ENCODE results near the gene AGAP3.
"Not testable (repeated sequence)": the region's sequence is repeated elsewhere in the genome, so short reads cannot be mapped to it uniquely, and the experiment has no call there.

AGAP3 gene

GRCh38 chr7:151085691-151086620, at the start of gene AGAP3:
TSS of gene AGAP3 (plus strand) at chr7:151086475. CDS start at chr7:151086742, 267 bp downstream.
- peak; percentile 84 for DNase-seq

DNA sequence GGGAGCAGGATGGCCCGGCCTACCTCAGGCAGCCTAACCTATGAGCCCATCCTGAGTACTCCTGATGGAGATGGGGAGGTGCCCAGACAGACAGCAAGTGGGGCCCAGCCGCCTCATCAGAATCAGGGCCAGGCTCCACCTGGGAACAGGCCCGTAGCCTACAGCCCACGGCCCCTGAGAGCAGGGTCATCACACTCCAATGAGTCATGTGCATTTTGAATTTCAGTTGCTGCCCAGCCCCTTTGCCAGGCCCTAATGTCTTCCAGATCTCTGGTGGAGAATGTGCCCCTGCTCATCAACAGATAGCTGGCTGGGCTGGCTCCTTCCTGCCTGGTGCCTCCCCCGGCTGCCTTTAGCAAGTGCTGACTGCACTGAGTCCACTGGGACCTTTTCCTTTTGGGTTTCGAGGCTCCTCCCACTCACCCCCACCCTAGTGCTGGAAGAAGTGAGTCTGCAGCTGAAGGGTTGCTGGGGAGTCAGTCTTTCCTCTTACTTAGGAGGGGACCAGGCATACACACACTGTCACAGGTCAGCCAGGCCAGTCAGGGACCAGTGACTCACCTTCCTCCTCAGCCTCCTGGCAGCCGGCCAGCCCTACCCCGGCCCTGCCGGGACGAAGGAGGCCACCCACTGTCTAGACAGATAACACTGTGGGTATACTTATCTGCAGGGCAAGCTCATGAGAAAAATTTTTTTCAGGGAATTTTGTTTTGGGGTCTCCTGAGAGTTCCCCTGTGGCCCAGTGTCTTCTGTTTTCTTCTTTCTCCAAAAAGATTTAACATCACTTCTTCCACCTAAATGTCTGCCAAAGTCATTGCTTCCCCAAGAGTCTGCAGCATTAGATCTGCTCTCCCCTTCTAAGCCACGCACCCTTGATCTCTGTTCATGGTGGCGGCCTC, 47.1 kb upstream of the AGAP3 start:
- no peak for DNase-seq

DNA sequence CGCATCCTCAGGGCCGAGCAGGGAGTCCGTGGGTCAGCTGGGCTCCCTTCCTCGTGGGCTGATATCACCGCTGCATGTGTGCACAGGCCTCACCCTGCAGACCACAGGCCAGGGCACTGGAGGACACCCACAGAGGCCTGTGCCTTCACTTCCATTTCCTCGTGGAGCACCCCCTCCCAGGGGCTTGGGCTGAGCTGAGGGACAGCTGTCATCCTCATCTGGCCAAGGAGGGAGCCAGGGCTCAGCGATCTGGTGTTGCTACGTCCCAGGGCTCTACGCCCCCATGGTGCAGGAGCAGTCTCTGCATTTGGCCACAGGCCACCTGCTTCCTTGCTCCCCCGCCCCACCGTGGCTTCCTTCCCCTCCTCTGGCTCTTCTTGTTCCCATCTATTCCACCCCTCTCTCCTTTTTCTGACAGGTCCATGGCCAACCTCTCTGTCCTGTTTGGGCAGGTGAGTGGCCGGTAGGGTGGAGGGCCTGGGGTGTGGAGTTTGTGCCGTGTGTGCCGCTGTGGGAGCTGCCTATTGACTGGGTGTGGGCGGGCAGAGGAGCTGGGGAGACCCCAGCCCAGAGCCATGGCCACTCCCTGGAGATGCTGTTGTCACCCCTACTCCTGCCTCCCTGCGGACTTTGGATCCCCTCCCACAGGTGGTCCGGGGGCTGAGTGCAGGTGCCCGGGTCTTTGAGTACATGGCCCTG, 46.3 kb upstream of the AGAP3 start:
- no peak for DNase-seq

DNA sequence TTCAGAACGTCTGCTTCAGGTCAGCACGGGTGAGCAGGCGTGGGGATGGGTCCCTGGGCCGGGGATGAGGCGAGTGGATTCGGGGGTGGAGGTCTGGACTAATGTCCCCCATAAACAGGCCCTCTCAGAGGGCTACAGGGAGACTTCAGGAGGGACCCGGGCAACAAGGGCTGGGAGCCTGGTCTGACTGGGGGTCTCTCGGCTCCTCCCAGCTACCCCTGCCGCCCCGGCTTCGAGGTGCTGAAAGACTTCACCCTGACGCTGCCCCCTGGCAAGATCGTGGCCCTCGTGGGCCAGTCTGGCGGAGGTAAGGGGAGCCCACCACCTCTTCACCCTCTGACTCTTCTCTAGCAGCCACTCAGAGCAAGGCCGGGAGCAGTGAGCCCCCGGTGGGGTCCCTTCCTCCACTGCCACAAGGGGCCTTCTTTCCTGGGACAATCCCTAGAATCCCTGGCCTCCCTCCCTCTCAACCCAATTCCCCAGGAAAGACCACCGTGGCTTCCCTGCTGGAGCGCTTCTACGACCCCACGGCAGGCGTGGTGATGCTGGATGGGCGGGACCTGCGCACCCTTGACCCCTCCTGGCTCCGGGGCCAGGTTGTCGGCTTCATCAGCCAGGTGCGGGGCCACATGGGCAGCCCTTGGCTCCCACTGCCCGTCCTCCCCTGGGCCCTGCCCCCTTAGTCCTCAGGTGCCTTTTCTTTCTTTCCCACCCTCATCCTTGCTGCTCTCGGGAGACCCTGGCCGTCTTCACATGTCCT, 45.5 kb upstream of the AGAP3 start:
- no peak for DNase-seq

GRCh38 chr7:151043449-151043848, 42.8 kb upstream of the AGAP3 start:
- not testable (repeated sequence) for DNase-seq

GRCh38 chr7:151043959-151044358, 42.3 kb upstream of the AGAP3 start:
- no peak for DNase-seq

DNA sequence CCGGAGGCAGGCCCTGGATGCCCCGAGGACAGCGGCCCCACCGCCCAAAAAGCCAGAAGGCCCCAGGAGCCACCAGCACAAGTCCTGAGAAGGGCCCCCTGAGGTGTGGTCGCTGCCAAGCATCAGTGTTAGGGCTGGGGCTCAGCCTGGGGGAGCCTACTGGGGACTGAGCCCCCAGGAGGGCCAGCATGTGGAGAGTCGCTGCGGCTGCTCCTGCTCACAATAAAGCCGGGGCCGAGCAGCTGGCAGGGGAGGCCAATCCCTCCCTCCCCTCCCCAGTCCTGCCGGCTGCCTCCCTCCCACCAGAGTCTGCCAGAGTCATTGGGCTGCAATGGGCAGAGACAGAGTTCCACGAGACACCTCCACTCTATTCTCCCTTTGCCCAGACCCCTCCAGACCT, 41.0 kb upstream of the AGAP3 start:
- DNase-seq: no peak

DNA sequence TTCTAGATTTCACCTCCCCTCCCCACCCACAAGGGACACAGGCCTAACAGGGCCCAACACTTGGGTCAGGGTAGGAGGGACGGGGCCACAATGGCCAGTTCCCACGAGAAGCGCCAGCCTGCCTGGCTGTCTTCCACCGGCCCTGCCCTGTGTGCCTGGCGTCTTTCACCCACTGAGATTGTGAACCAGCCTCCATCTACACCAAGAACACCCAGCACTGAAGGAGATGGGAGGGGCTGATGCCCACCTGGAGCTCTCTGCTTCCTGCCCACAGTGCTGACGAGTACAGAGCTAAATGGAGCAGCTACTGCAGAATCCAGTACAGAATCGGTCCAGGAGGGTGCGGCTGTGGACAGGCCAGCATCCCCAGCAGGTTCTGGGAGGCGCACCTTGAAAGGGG, 40.3 kb upstream of the AGAP3 start:
- DNase-seq: no peak

DNA sequence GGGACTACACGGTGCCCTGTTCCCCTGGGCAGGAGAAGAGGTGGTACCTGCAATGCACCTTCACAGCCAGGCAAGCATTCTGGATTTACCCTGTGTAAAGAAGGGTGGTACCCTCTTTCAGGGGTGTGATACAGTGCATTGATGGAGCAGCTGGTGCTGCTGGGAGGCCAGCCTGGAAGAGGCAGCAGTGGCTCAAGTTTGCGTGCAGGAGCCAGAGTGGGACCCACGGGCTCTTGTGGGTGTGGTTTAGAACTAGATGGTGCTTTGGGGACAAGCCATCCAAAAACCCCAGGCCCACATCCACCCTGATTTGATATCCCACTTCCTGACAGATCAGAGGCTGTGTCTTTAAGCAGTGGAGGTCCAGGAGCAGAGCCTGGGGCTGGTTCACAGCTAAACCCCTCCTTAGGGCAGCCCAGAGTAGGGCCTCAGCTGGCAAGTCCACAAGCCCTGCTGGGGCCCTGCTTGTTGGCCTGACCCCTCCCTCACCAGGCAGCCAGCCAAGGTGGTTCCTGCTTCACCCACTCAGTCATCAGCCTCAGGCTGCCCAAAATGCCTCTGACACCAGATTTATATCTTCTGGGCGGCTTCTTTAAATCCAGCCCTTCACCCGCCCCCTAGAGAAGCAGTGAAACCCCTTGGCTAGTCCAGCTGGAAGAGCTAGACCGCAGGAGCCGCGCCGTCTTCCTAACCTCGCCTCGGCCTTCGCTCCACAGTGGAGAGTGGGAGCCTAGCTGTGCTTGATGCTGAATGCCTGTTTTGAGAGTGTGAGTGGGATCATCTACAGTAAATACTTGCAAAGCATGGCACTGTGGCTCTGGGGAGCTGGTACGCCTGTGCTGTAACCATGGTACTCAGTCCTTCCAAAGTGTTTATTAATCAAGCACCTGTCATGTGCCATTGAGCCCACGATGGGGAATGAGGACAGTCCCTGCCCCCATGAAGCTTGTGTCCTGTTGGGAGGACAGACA, 39.4 kb upstream of the AGAP3 start:
- no peak for DNase-seq

- DNase-seq: no peak
Observed at GRCh38 chr7:151047976-151048815, 38.1 kb upstream of the AGAP3 start, which contains the start of gene ASIC3. TSS of gene ASIC3 (plus strand) at chr7:151048531. CDS start at chr7:151048886, 355 bp downstream.

DNA sequence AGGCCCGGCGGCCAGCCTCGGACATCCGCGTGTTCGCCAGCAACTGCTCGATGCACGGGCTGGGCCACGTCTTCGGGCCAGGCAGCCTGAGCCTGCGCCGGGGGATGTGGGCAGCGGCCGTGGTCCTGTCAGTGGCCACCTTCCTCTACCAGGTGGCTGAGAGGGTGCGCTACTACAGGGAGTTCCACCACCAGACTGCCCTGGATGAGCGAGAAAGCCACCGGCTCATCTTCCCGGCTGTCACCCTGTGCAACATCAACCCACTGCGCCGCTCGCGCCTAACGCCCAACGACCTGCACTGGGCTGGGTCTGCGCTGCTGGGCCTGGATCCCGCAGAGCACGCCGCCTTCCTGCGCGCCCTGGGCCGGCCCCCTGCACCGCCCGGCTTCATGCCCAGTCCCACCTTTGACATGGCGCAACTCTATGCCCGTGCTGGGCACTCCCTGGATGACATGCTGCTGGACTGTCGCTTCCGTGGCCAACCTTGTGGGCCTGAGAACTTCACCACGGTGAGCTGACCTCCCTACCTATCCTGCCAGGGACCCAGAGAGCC, 37.3 kb upstream of the AGAP3 start:
- no peak for DNase-seq

DNA sequence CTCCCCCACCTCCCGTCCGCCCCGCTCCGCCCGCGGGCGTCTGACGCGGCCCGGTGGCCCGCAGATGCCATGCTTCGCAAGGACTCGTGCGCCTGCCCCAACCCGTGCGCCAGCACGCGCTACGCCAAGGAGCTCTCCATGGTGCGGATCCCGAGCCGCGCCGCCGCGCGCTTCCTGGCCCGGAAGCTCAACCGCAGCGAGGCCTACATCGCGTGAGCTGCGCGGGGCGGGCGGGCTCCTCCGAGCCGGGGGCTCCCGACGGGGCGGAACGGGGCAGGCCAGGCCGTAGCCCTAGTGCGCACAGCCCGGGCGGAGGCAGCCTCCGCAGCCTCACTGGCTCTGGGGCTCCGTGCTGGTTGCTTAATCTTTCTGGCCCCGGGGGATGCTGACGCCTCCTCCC, 35.2 kb upstream of the AGAP3 start:
- DNase-seq: no peak

- no peak for DNase-seq
Observed at GRCh38 chr7:151053096-151053495, 33.2 kb upstream of the AGAP3 start.

GRCh38 chr7:151053751-151054150, 32.5 kb upstream of the AGAP3 start:
- DNase-seq: no peak

DNA sequence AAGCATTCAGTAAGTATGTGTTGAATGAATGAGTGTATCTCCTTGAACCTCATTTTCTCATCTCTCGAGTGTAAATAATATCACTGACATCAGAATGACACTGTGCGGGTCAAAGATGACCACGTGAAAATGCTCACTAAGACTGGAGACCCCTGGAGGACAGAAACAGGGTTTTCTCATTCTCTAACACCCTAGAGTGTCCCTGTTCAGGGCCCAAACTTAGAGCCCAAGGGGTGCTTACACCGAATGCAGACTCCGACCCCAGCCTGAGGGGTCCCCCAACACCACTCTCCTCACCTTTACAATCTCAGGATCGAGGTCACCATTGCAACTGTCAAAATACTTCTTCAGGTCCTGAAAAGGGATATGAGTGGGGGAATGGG, 30.0 kb upstream of the AGAP3 start:
- no peak for DNase-seq

- no peak for DNase-seq
Observed at GRCh38 chr7:151056666-151057505, 29.4 kb upstream of the AGAP3 start.

GRCh38 chr7:151057506-151057988, 28.7 kb upstream of the AGAP3 start, which contains the start of gene CDK5:
TSS of gene CDK5 (minus strand) at chr7:151057897. CDS start at chr7:151057848, 49 bp downstream.
- DNase-seq: no peak
